ENCODE data around the gene FSTL4.

Gene FSTL4

GRCh38 chr5:133420440-133421301 is 191.7 kb downstream of the FSTL4 start:
- DNase-seq (ENCODE audit: extremely low spot score, insufficient read length, low read depth) (no peak), FAIRE-seq (no peak)

GRCh38 chr5:133415906-133416305 is 196.4 kb downstream of the FSTL4 start:
- FAIRE-seq (no peak), DNase-seq (ENCODE audit: extremely low spot score, insufficient read length, low read depth) (no peak)

GRCh38 chr5:133415506-133415905 is 196.8 kb downstream of the FSTL4 start:
- no peak for FAIRE-seq
- DNase-seq (ENCODE audit: extremely low spot score, insufficient read length, low read depth) = no peak

GRCh38 chr5:133412661-133413060 is 199.7 kb downstream of the FSTL4 start:
- FAIRE-seq = no peak

DNA sequence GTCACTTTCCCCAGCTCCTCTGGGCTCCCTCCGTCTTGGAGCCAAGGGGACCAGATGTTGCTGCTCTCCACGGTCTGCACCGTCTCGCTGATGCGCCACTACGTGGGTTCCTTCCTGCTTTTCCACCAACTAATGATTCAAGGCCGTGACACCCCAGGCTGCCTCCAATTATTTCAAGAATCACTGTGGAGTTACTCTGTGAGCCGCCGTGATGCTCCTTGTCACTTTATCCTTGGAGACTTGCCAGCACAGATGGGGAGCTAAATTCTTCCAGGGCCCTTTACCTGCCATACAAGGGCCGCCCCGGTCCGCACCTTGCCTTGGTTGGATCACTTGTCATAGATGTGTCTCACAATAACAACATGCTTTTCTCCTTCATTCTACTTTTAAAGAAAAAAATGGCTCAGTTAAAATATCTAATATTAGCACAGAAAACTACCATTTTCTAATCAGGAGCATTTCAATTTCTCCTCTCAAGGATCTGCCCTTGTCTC is 202.0 kb downstream of the FSTL4 start:
- DNase-seq (ENCODE audit: extremely low spot score, insufficient read length, low read depth) = no peak

More at GRCh38 chr5:133412661-133413060, 199.7 kb downstream of the FSTL4 start:
- no peak for DNase-seq (ENCODE audit: extremely low spot score, insufficient read length, low read depth)

DNA sequence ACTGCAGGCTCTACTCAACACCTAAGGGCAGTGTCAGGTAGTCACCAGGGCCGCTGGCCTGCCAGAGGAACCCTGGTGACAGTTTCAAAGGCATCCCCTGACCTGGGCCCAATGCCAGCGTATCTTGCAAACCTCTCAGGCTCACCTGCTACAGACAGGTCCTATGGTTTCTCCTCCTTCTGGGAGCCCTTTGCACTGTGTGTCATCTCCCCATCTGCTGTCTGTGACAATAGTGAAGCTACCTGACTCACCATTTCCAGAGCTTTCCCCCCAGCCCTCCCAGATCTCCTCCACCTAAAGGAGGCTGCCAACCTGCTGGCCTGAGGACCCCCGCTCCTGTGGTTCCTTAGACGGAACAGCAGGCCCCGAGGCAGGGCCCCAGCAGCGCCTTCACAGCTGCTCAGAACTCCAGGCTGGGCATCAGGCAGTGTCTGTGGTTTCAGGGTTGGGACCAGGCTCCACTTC is 203.1 kb downstream of the FSTL4 start:
- FAIRE-seq (no peak), DNase-seq (ENCODE audit: extremely low spot score, insufficient read length, low read depth) (no peak)

More for the DNA sequence above, 202.0 kb downstream of the FSTL4 start:
- no peak for FAIRE-seq

- DNase-seq (ENCODE audit: extremely low spot score, insufficient read length, low read depth) = no peak
- no peak for FAIRE-seq
Observed at GRCh38 chr5:133408322-133408721, 204.0 kb downstream of the FSTL4 start.

DNA sequence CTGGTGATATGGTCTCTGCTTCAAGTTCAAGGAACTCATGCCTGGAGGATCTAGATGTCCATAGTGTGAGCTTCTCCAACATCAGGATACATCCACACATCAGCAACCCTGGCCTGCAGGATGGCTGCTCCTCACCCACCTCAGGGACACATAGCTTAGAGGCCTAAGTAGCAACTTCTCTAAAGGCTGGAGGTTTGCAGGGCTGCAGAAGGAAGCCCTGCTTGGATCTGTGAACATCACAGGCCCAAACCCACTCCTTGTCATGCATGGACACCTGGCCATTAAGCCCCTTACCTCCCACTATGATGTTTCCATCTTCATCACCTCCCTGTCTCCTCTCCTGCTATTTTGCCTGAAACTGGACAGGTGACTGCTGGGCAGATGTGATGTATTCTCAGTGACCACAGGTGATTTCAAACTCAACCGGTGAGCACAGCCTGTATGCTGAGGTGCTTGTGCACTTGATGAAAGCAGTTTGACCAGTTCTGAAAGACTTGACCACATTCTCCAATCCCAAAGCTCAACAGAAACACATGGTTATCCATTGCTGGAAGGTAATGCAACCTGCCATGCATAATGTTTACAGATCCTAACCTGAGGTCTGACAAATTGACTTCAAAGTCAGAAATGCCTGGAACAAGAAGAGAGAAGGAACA is 205.2 kb downstream of the FSTL4 start:
- DNase-seq (ENCODE audit: extremely low spot score, insufficient read length, low read depth) = no peak

GRCh38 chr5:133406208-133406976 is 205.9 kb downstream of the FSTL4 start:
- FAIRE-seq (no peak), DNase-seq (ENCODE audit: extremely low spot score, insufficient read length, low read depth) (no peak)

More for the DNA sequence above, 205.2 kb downstream of the FSTL4 start:
- FAIRE-seq = no peak

DNA sequence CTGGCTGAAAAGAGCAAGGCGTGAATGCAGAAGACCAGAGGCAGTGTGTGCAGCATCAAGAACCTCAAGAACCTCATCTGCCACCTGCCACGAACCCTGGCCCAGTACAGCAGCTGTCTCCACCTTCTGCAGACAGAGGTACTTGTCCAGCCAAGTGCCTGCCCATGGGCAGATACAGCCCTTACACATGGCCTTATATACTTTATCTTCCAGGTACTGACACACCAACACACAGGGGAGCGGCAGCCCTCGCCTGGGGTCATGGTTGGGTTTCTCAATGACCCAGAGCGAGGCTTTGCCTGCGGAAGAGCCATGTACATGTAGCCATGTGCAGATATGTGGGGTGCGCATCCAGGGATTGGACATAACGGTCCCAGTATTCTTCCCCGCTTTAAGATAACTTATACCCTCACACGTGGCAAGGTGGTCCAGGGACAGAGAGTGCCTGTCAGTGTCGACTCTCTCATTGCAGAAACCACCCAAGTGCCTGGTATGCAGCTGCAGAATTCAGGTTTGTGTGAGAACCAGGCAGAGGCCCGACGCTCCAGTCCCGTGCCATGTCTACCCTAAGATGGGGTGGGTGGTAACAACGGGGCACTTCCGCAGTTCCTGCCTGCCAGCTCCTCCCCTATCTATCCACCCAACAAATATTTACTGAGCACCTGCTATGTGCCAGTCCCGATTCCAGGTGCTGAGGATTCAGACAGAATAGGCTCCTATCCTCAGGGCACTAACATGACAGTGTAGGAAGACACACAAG is 206.9 kb downstream of the FSTL4 start:
- no peak for DNase-seq (ENCODE audit: extremely low spot score, insufficient read length, low read depth)
- FAIRE-seq = no peak

- DNase-seq (ENCODE audit: extremely low spot score, insufficient read length, low read depth) (no peak), FAIRE-seq (no peak)
Observed at GRCh38 chr5:133404724-133405123, 207.6 kb downstream of the FSTL4 start.

- FAIRE-seq (no peak), DNase-seq (ENCODE audit: extremely low spot score, insufficient read length, low read depth) (no peak)
Observed at GRCh38 chr5:133403741-133404364, 208.5 kb downstream of the FSTL4 start.

DNA sequence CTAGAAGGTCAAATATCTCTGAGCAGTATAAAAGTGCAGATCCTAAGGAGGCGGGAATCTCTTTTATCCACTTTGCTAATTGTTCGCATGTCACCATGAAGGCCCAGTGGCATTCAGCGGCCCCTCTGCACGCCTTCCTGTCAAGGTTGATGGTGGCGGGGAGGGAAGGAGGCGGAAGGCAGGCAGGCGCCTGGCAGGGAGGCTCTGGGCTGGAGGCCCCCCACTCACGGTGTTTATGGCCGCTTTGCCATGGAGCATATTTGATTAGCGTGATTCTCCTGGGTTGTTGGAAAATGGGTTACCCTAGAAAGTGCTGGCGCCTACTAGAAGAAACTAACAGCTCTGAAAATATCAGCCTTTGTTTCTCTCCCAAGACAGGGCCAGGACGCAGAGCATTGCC is 209.6 kb downstream of the FSTL4 start:
- FAIRE-seq (no peak), DNase-seq (ENCODE audit: extremely low spot score, insufficient read length, low read depth) (no peak)

DNA sequence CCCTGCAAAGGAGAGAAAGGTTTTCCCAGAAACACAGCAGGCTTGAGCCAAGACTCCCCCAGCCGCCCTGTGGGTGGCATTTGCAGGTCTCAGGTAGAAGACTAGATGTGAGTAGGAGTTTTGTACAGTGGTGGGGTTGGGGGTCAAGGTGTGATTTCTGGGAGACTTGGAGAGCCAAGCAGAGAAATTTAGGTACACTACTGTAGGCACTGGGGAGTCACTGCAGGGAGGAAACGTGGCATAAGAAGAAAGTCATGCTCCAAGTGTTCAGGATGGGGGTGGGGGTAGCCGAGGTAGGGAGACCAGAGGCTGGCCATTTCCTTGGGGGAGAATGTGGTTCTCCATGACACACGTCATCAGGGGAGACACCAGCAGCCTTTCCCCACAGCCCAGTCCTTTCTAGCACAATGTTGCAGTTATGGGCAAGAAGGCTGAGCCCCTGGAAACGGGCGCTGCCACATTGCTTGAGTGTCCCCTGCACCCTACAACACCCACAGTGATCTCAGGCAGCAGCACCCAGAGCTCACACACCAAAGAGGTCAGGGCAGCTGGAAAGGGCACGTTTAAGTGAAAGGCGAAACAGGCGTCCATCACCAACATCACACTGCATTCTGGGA is 210.5 kb downstream of the FSTL4 start:
- FAIRE-seq (no peak), DNase-seq (ENCODE audit: extremely low spot score, insufficient read length, low read depth) (no peak)

DNA sequence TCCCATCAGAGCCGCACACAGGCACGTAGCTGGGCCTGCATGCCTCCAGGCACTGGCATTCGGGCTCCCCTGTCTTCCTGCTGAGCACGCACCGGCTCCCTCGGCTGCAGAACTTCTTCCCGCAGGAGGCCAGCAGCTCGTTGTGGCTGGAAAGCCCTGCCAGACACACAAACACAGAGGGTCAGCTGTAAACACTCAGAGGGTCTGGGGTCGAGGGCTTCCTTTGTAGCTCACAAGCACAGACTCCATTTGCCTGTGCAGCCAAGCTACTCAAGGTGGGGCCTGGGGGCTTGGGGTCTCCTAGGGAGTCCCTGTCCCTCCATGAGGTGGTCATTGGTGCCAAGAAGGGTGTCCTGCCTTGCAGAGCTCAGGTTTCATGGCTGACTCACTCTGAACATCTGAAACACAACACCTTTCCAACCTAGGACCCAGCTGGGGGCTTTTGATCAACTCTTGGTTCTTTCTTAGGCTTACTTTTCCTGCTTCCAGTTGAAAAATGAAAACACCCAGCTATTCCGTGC is 211.4 kb downstream of the FSTL4 start:
- no peak for DNase-seq (ENCODE audit: extremely low spot score, insufficient read length, low read depth)
- FAIRE-seq = no peak

DNA sequence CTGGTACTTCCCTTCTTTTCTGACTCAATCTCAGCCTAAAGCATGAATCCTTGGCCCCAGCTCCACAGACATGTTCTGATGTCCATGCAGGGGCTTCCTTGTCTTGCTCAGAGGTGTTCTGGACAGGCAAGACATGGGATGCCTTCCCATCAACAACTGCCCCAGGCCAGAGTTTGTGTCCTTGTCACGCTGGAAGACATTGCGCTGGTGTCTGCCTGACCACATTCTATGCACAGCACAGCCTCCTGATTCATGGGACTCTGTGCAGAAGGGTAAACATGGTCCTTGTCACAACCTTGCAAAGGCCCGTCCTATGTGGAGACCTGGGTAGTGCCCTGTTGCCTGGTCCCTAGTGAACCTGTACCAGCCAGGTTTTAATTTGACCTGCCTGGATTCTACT is 212.2 kb downstream of the FSTL4 start:
- FAIRE-seq (no peak), DNase-seq (ENCODE audit: extremely low spot score, insufficient read length, low read depth) (no peak)

GRCh38 chr5:133399247-133399891 is 213.0 kb downstream of the FSTL4 start:
- DNase-seq (ENCODE audit: extremely low spot score, insufficient read length, low read depth) = no peak
- no peak for FAIRE-seq

GRCh38 chr5:133398646-133399101 is 213.7 kb downstream of the FSTL4 start:
- FAIRE-seq = peak; percentile 73
- no peak for DNase-seq (ENCODE audit: extremely low spot score, insufficient read length, low read depth)

Data from GM18507 (cell line).